ENCODE results near the gene ICE2. TPM values are rescaled to one million over a fixed set of nuclear protein-coding genes. Genes with fewer than 3 reads are reported as not detected.

The ICE2 gene
- total RNA-seq, 1 donor from 2014 or later: 51.9 TPM

GRCh38 chr15:60464836-60465630, 13.9 kb downstream of the ICE2 start:
- Mint-ChIP-seq H3K27me3 (ENCODE audit: insufficient read depth) (no peaks in the 10 kb centered on the region), H3K4me1 (ENCODE audit: low read depth) (peaks cover 12% of the 10 kb centered on the region), H3K4me3 (no peak overlapping the region), H3K9me3 (no peaks in the 10 kb centered on the region), H3K36me3 (ENCODE audit: low read depth) (peaks cover 25% of the 10 kb centered on the region), H3K27ac (no peak overlapping the region)
- no peak for DNase-seq (ENCODE audit: low spot score)
- intact Hi-C loops (cut with micrococcal nuclease): no loop called here

GRCh38 chr15:60462027-60462426, 16.9 kb downstream of the ICE2 start:
- Mint-ChIP-seq H3K27ac (no peak overlapping the region), H3K36me3 (ENCODE audit: low read depth) (peaks cover 12% of the 10 kb centered on the region), H3K27me3 (ENCODE audit: insufficient read depth) (no peaks in the 10 kb centered on the region), H3K4me3 (no peak overlapping the region), H3K9me3 (no peaks in the 10 kb centered on the region), H3K4me1 (ENCODE audit: low read depth) (peaks cover 9% of the 10 kb centered on the region)
- DNase-seq (ENCODE audit: low spot score): no peak
- intact Hi-C loops (cut with micrococcal nuclease): no loop called here

- Mint-ChIP-seq H3K36me3 (ENCODE audit: low read depth) (peaks cover 12% of the 10 kb centered on the region), H3K4me3 (no peak overlapping the region), H3K27ac (no peak overlapping the region), H3K4me1 (ENCODE audit: low read depth) (peaks cover 9% of the 10 kb centered on the region), H3K9me3 (no peaks in the 10 kb centered on the region), H3K27me3 (ENCODE audit: insufficient read depth) (no peaks in the 10 kb centered on the region)
- DNase-seq (ENCODE audit: low spot score): no peak
- intact Hi-C loops (cut with micrococcal nuclease): no loop called here
Observed at GRCh38 chr15:60460931-60461330, 18.0 kb downstream of the ICE2 start.

GRCh38 chr15:60458721-60459120, 20.2 kb downstream of the ICE2 start:
- intact Hi-C loops (cut with micrococcal nuclease): no loop called here
- no peak overlapping the region for H3K27ac Mint-ChIP-seq

GRCh38 chr15:60457985-60458384, 21.0 kb downstream of the ICE2 start:
- Mint-ChIP-seq H3K27me3 (ENCODE audit: insufficient read depth) (no peaks in the 10 kb centered on the region), H3K4me1 (ENCODE audit: low read depth) (peaks cover 9% of the 10 kb centered on the region), H3K4me3 (no peak overlapping the region), H3K9me3 (no peaks in the 10 kb centered on the region), H3K27ac (no peak overlapping the region), H3K36me3 (ENCODE audit: low read depth) (peaks cover 20% of the 10 kb centered on the region)
- intact Hi-C loops (cut with micrococcal nuclease): no loop called here
- no peak for DNase-seq (ENCODE audit: low spot score)

More at GRCh38 chr15:60458721-60459120, 20.2 kb downstream of the ICE2 start:
- peaks cover 9% of the 10 kb centered on the region for H3K4me1 Mint-ChIP-seq (ENCODE audit: low read depth)
- peaks cover 18% of the 10 kb centered on the region for H3K36me3 Mint-ChIP-seq (ENCODE audit: low read depth)
- no peak overlapping the region for H3K4me3 Mint-ChIP-seq
- no peaks in the 10 kb centered on the region for H3K27me3 Mint-ChIP-seq (ENCODE audit: insufficient read depth)
- no peak for DNase-seq (ENCODE audit: low spot score)
- H3K9me3 Mint-ChIP-seq: no peaks in the 10 kb centered on the region

GRCh38 chr15:60454824-60455223, 24.1 kb downstream of the ICE2 start:
- DNase-seq (ENCODE audit: low spot score): no peak
- intact Hi-C loops (cut with micrococcal nuclease): no loop called here
- Mint-ChIP-seq H3K9me3 (no peaks in the 10 kb centered on the region), H3K4me1 (ENCODE audit: low read depth) (no peaks in the 10 kb centered on the region), H3K4me3 (no peak overlapping the region), H3K27me3 (ENCODE audit: insufficient read depth) (no peaks in the 10 kb centered on the region), H3K36me3 (ENCODE audit: low read depth) (peaks cover 28% of the 10 kb centered on the region), H3K27ac (no peak overlapping the region)

- Mint-ChIP-seq H3K9me3 (no peaks in the 10 kb centered on the region), H3K4me3 (no peak overlapping the region), H3K27me3 (ENCODE audit: insufficient read depth) (no peaks in the 10 kb centered on the region), H3K27ac (no peak overlapping the region), H3K36me3 (ENCODE audit: low read depth) (peaks cover 30% of the 10 kb centered on the region), H3K4me1 (ENCODE audit: low read depth) (no peaks in the 10 kb centered on the region)
- intact Hi-C loops (cut with micrococcal nuclease): no loop called here
- DNase-seq (ENCODE audit: low spot score): no peak
Observed at GRCh38 chr15:60448668-60449360, 30.1 kb downstream of the ICE2 start.

GRCh38 chr15:60444289-60444912, 34.5 kb downstream of the ICE2 start:
- H3K9me3 Mint-ChIP-seq: no peaks in the 10 kb centered on the region
- H3K4me3 Mint-ChIP-seq: no peak overlapping the region
- DNase-seq (ENCODE audit: low spot score): no peak
- no peaks in the 10 kb centered on the region for H3K4me1 Mint-ChIP-seq (ENCODE audit: low read depth)
- H3K36me3 Mint-ChIP-seq (ENCODE audit: low read depth): peaks cover 28% of the 10 kb centered on the region
- no peak overlapping the region for H3K27ac Mint-ChIP-seq
- H3K27me3 Mint-ChIP-seq (ENCODE audit: insufficient read depth): no peaks in the 10 kb centered on the region
- intact Hi-C loops (cut with micrococcal nuclease): loop anchor here (1.0 to 5.0 kb wide), 2 partner anchors 47 to 85 kb away; partner anchors contain the start of gene ANXA2

GRCh38 chr15:60442763-60443162, 36.2 kb downstream of the ICE2 start:
- no peaks in the 10 kb centered on the region for H3K27me3 Mint-ChIP-seq (ENCODE audit: insufficient read depth)
- H3K36me3 Mint-ChIP-seq (ENCODE audit: low read depth): peaks cover 20% of the 10 kb centered on the region
- H3K9me3 Mint-ChIP-seq: no peaks in the 10 kb centered on the region
- no peak overlapping the region for H3K27ac Mint-ChIP-seq
- no peaks in the 10 kb centered on the region for H3K4me1 Mint-ChIP-seq (ENCODE audit: low read depth)
- no peak overlapping the region for H3K4me3 Mint-ChIP-seq
- no peak for DNase-seq (ENCODE audit: low spot score)
- intact Hi-C loops (cut with micrococcal nuclease): loop anchor here (5.0 kb wide), 1 partner anchor 45 kb away; the partner anchor contains the start of gene ANXA2

GRCh38 chr15:60442031-60442650, 36.8 kb downstream of the ICE2 start:
- Mint-ChIP-seq H3K27ac (no peak overlapping the region), H3K27me3 (ENCODE audit: insufficient read depth) (no peaks in the 10 kb centered on the region), H3K36me3 (ENCODE audit: low read depth) (peaks cover 19% of the 10 kb centered on the region), H3K9me3 (no peaks in the 10 kb centered on the region), H3K4me1 (ENCODE audit: low read depth) (no peaks in the 10 kb centered on the region), H3K4me3 (no peak overlapping the region)
- DNase-seq (ENCODE audit: low spot score): no peak
- intact Hi-C loops (cut with micrococcal nuclease): loop anchor here (5.0 kb wide), 1 partner anchor 45 kb away; the partner anchor contains the start of gene ANXA2

GRCh38 chr15:60441331-60441730, 37.6 kb downstream of the ICE2 start:
- no peaks in the 10 kb centered on the region for H3K4me1 Mint-ChIP-seq (ENCODE audit: low read depth)
- H3K36me3 Mint-ChIP-seq (ENCODE audit: low read depth): peaks cover 17% of the 10 kb centered on the region
- intact Hi-C loops (cut with micrococcal nuclease): loop anchor here (5.0 kb wide), 1 partner anchor 44 kb away; the partner anchor contains the start of gene ANXA2
- no peaks in the 10 kb centered on the region for H3K27me3 Mint-ChIP-seq (ENCODE audit: insufficient read depth)
- DNase-seq (ENCODE audit: low spot score): no peak
- no peak overlapping the region for H3K4me3 Mint-ChIP-seq
- H3K27ac Mint-ChIP-seq: no peak overlapping the region
- H3K9me3 Mint-ChIP-seq: no peaks in the 10 kb centered on the region

- intact Hi-C loops (cut with micrococcal nuclease): no loop called here
- no peak for DNase-seq (ENCODE audit: low spot score)
- H3K27me3 Mint-ChIP-seq (ENCODE audit: insufficient read depth): no peaks in the 10 kb centered on the region
- no peak overlapping the region for H3K27ac Mint-ChIP-seq
- H3K9me3 Mint-ChIP-seq: no peaks in the 10 kb centered on the region
- H3K4me3 Mint-ChIP-seq: no peak overlapping the region
- H3K4me1 Mint-ChIP-seq (ENCODE audit: low read depth): no peaks in the 10 kb centered on the region
- H3K36me3 Mint-ChIP-seq (ENCODE audit: low read depth): peaks cover 24% of the 10 kb centered on the region
Observed at GRCh38 chr15:60438646-60439045, 40.3 kb downstream of the ICE2 start.
